Muscle of back (tissue), 11 donors: ENCODE measurements around the gene PTDSS2. TPM values are rescaled to one million over a fixed set of nuclear protein-coding genes. Genes with fewer than 3 reads are reported as not detected.
A peak's percentile ranks its signal among the peaks of the same experiment; 100 is the strongest.
"Not testable (repeated sequence)": the region's sequence is repeated elsewhere in the genome, so short reads cannot be mapped to it uniquely, and the experiment has no call there.

ENCODE experiments used
- DNase-seq, 3 donors: peaks; one replicate each; pipeline versions ENCODE4 v3.0.0 to v3.0.0-alpha.2; 2013
- polyA plus RNA-seq, 10 donors: library from polyadenylated mRNA; unstranded; fragments of 120-200 nt; gene quantifications; one replicate each; pipeline ENCODE4 v1.2.1, GENCODE V29; 2013; ENCODE audit not compliant: insufficient read length in 10 of 10

Gene PTDSS2
- polyA plus RNA-seq, 10 donors, result 23.4 to 31.7 (median 28.1) TPM

- no peak for DNase-seq
Measured at GRCh38 chr11:504994-505344, 54.9 kb downstream of the PTDSS2 start.

- DNase-seq, result peak; percentile 97 to 99 (median 99)
Measured at GRCh38 chr11:506238-506994, 56.3 kb downstream of the PTDSS2 start.

GRCh38 chr11:506995-507726 is 57.1 kb downstream of the PTDSS2 start, which contains the start of gene RNH1:
RNH1 (minus strand) TSS chr11:507242; CDS start chr11:502162, 5,080 bp downstream.
- peak in 2 of 3 donors; percentile 92 to 95 for DNase-seq

- DNase-seq, result no peak
Measured at GRCh38 chr11:507727-508515, 57.8 kb downstream of the PTDSS2 start.

GRCh38 chr11:508956-509355 is 58.9 kb downstream of the PTDSS2 start:
- DNase-seq, result no peak

GRCh38 chr11:512761-513595 is 62.9 kb downstream of the PTDSS2 start:
- DNase-seq, result no peak

GRCh38 chr11:514606-515005 is 64.5 kb downstream of the PTDSS2 start:
- no peak for DNase-seq

- DNase-seq, result no peak
Measured at GRCh38 chr11:515131-515530, 65.1 kb downstream of the PTDSS2 start.

GRCh38 chr11:516400-516799 is 66.3 kb downstream of the PTDSS2 start:
- peak in 1 of 3 donors; percentile 7 for DNase-seq

GRCh38 chr11:516918-517685 is 67.0 kb downstream of the PTDSS2 start:
- not testable (repeated sequence) for DNase-seq

GRCh38 chr11:518463-519202 is 68.6 kb downstream of the PTDSS2 start:
- DNase-seq, result peak; percentile 88 to 93 (median 88)

- DNase-seq, result no peak
Measured at GRCh38 chr11:520428-521176, 70.5 kb downstream of the PTDSS2 start.

GRCh38 chr11:521177-521688 is 71.2 kb downstream of the PTDSS2 start:
- no peak for DNase-seq

GRCh38 chr11:526192-526591 is 76.1 kb downstream of the PTDSS2 start:
- DNase-seq, result no peak

- DNase-seq, result no peak
Measured at GRCh38 chr11:528166-528814, 78.2 kb downstream of the PTDSS2 start.

- DNase-seq, result peak in 1 of 3 donors; percentile 57
Measured at GRCh38 chr11:528815-529727, 79.0 kb downstream of the PTDSS2 start.
